Measurements from ENCODE around the gene ZNF618.
A peak's percentile ranks its signal among the peaks of the same experiment; 100 is the strongest.

The ZNF618 gene

DNA sequence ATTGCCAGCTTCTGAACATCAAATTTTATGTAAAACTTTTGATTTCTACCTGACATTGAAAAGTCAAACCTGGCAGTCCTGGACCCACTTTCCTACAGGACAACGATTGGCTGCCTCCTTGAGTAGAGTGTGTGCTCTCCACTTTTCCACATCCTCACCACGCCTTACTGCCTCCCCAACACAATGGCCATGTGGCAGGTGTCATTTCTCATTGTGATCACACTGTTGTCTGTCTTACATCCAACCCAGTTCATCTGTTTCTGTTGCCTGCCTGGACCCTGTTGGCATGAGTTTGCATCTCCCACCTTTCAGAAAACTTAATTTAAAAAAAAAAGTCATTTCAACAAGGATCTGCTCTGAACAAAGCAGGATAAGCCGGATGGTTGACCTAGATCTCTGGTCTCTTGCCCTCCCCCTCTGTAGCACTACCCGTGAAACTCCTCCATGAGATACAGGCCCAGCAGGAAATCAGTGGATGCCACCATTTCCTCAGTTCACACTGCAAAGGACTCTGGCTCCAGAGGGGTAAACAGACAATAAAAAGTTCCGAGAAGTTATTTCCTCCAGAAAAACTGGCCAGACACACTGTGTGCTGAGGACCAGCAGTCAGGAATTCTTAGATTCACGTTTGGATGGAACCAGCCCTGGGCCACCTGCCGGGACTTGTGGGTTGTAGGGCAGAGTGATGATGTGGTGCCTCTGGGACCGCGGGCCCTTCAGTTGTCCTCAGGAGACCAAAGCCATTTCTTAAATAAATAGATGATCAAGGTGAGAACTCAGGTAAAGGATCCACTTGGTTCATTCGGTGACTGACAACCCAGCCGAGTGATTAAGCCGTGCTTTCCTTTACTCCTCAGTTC, 153.4 kb downstream of the ZNF618 start:
- TF ChIP-seq CTCF (IDR thresholded peaks at IDR 0.05; ENCODE audit: extremely low read depth, missing control alignments): no peak
- DNase-seq (ENCODE audit: low spot score): no peak

DNA sequence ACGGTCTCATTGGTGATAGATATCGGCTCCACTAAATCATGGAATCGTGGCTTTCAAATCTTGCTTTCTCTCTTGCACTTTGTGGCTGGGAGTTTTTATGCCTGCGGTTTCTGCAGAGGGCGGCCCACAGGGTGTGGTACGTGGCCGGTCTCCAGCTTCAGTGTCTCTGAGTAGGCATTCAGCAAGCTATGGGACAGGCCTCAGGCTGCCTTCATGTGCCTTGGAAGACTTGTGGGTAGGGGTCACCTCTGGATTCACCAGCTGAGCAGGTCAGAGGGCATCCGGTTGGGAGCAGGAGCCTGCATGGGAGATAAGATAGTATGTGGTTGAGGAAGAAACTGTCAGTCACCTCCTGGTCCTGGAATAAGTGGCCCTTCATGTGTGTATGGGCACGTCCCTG, 154.3 kb downstream of the ZNF618 start:
- no peak for DNase-seq (ENCODE audit: low spot score)
- no peak for TF ChIP-seq CTCF (IDR thresholded peaks at IDR 0.05; ENCODE audit: extremely low read depth, missing control alignments)

DNA sequence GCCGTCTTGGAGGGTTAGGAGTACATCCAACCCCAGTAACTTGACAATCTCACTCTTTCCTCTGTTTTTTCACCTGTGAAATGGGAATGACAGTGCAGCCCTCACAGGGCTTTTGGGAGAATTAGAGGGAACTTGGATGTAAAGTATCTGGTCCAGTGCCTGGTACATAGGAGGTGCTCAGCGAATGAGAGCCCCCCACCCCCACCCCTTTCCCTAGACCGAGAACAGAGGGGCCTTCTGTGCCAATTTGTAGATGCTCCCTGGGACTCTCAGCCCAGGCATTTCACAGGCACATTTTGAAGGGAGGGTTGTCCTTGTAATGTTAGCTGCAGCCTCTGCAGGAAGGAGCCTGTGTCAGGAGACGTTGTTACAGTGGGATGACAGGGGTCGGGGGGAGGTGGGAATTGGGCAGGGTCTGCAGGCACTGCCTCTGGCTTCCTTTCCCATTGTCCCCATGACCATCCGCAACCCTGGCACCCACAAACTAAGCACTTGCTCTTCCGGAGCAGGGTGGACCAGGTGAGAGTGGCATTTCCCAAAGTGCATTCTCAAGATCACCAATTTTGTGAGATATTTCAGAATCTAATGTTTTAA, 155.0 kb downstream of the ZNF618 start:
- TF ChIP-seq CTCF (IDR thresholded peaks at IDR 0.05; ENCODE audit: extremely low read depth, missing control alignments): no peak
- no peak for DNase-seq (ENCODE audit: low spot score)

DNA sequence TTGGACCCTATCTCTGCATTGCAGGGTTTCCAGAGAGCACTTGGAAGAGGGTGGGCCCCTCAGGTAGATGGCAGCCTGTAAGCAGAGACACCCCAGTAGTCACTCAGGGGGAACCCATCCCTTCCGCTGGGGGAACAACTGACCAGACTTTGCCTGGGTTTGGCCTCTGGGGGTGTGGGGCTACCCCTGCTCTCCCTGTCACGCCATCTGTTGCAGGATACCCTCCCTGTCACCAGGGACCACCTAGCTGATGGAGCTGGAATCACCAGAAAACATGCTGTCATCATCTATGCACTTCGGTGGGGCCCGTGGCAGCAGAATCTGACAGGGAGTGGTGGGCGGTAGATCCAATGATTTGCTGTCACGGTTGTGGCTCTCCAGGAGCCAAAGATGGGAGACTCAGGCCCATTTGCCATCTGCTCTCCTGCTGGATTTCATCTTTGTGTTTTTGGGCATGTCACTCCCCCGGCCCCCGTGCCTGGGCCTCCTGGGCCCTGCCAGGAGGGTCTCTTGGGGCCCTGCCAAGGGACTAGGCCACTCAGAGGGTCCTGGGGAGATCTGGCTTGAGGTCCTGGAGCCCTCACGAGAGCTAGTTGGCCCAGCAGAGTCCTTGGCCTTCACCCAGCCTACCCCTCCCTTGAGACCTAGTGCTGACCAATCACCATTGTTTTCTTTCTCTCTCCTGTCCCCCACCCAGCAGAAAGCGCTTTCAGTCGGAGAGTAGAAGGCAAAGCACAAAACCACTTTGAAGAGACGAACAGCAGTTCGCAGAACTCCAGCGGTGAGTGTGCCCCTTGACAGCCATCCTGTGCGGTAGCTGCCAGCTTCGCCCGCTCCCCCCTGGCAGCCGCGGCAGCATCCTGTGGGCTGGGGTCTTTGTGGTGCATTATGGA, 156.1 kb downstream of the ZNF618 start:
- no peak for TF ChIP-seq CTCF (IDR thresholded peaks at IDR 0.05; ENCODE audit: extremely low read depth, missing control alignments)
- no peak for DNase-seq (ENCODE audit: low spot score)

DNA sequence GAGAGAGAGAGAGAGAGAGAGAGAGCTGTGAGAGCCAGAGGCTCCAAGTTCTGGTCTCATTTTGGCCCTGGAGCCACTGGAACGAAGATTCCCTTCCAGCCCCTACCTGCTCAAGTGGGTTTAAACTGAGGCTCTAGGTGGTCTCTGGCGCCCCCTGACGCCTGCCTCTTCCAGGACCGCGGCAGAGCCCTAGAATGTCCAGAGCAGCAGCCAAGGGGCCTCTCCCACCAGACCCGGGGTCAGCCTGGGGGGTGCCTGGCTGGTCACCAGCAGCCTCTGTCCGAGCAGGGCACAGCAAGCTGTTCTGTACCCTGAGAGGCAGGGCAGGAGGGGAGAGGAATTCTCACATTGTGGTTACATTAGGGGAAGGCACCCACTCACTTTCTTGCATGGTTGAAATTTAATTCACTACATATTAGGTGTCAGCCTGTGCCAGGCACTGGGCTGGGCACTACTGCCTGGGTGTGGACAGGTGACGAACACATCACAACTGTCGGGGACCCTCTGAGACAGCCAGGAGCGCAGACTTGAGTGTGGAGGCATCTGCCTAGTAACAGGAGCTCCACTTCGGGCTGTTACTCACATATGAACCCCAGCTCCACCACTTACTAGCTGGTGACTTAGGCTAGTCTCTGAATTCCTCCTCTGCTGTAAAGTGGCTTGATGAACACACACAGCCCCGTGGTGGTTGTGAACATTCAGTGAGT, 157.4 kb downstream of the ZNF618 start:
- DNase-seq (ENCODE audit: low spot score): no peak
- TF ChIP-seq CTCF (IDR thresholded peaks at IDR 0.05; ENCODE audit: extremely low read depth, missing control alignments): no peak

DNA sequence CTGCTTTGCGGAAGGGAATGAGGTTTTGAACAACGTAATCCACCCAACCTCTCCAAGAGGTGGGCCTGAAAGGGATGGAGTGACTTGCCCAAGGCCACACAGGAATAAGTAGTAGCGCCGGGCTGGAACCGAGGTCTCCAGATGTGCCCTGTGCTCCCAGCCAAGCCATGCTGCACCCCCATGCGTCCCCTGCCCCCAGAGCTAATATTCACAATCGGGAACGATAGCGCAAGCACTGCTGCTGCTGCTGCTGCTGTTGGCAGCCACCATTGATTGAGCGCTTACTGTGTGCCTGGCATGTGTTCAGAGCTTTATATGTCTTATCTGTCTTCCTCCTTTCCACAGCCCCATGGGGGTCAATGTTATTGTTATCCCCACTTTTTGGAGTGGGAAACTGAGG, 158.1 kb downstream of the ZNF618 start:
- DNase-seq (ENCODE audit: low spot score): peak; percentile 7
- no peak for TF ChIP-seq CTCF (IDR thresholded peaks at IDR 0.05; ENCODE audit: extremely low read depth, missing control alignments)

Data from GM20000 (cell line).